ENCODE data around the gene ALDH6A1.

GRCh38 chr14:74038020-74038859 lies 46.0 kb downstream of the ALDH6A1 start:
- no peak for TF ChIP-seq POLR2A (IDR thresholded peaks at IDR 0.05; ENCODE audit: low read depth, low read length)
- TF ChIP-seq POLR2AphosphoS5 (IDR thresholded peaks at IDR 0.05; ENCODE audit: low read depth, low read length) = no peak
- no peak for TF ChIP-seq TAF1 (IDR thresholded peaks at IDR 0.05; ENCODE audit: borderline replicate concordance, low read depth, low read length)
